H9 (cell line): ENCODE results near the gene NTSR1. TPM values are rescaled to one million over a fixed set of nuclear protein-coding genes. Genes with fewer than 3 reads are reported as not detected.

ENCODE experiments used
- DNase-seq: peaks from one replicate; pipeline ENCODE4 v3.0.0-alpha.2; 2017
- H2AFZ ChIP-seq: one replicate; pipeline ENCODE4 v1.6.1; 2013; ENCODE audit warnings: mild to moderate bottlenecking, low read length, control low read depth, moderate library complexity
- H2AK5ac ChIP-seq: 2 replicates; pipeline ENCODE4 v1.6.1; 2013; ENCODE audit warnings: low read length, control low read depth, mixed read lengths; ENCODE audit not compliant: insufficient read length
- H2BK120ac ChIP-seq: one replicate; pipeline ENCODE4 v1.6.1; 2013; ENCODE audit warnings: low read depth, mild to moderate bottlenecking, low read length, control low read depth, inconsistent platforms; ENCODE audit not compliant: poor library complexity, severe bottlenecking
- H2BK12ac ChIP-seq: 2 replicates; pipeline ENCODE4 v1.6.1; 2013; ENCODE audit warnings: low read length, control low read depth, mixed read lengths, low read depth; ENCODE audit not compliant: insufficient read length
- H2BK15ac ChIP-seq: 2 replicates; pipeline ENCODE4 v1.6.1; 2013; ENCODE audit warnings: low read depth, low read length, control low read depth
- H2BK20ac ChIP-seq: one replicate; pipeline ENCODE4 v1.6.1; 2013; ENCODE audit warnings: low read depth, mild to moderate bottlenecking, low read length, control low read depth, inconsistent platforms; ENCODE audit not compliant: poor library complexity, severe bottlenecking
- H2BK5ac ChIP-seq: 2 replicates; pipeline ENCODE4 v1.6.1; 2013; ENCODE audit warnings: low read length, control low read depth, mixed read lengths; ENCODE audit not compliant: insufficient read length
- H3K14ac ChIP-seq: 2 replicates; pipeline ENCODE4 v1.6.1; 2013; ENCODE audit warnings: low read length, control low read depth; ENCODE audit not compliant: insufficient read depth
- H3K18ac ChIP-seq: 2 replicates; pipeline ENCODE4 v1.6.1; 2013; ENCODE audit warnings: low read depth, mild to moderate bottlenecking, mixed read lengths, low read length, control low read depth; ENCODE audit not compliant: insufficient read length
- H3K23ac ChIP-seq: 2 replicates; pipeline ENCODE4 v1.6.1; 2013; ENCODE audit warnings: low read length, control low read depth, mixed read lengths, low read depth; ENCODE audit not compliant: insufficient read length
- H3K23me2 ChIP-seq: 2 replicates; pipeline ENCODE4 v1.6.1; 2013; ENCODE audit warnings: low read depth, mild to moderate bottlenecking, mixed read lengths, low read length, control low read depth; ENCODE audit not compliant: insufficient read length, poor library complexity, severe bottlenecking
- H3K27ac ChIP-seq: 2 replicates; pipeline ENCODE4 v1.5.1; 2013; ENCODE audit warnings: low read length, control low read depth, mixed read lengths, low read depth; ENCODE audit not compliant: insufficient read length
- H3K27me3 ChIP-seq: 2 replicates; pipeline ENCODE4 v1.6.1; 2013; ENCODE audit warnings: low read length, control low read depth, inconsistent platforms; ENCODE audit not compliant: insufficient read depth
- H3K4ac ChIP-seq: 2 replicates; pipeline ENCODE4 v1.6.1; 2013; ENCODE audit warnings: low read depth, mild to moderate bottlenecking, control low read depth, inconsistent platforms, low read length, moderate library complexity
- H3K4me1 ChIP-seq: 2 replicates; pipeline ENCODE4 v1.6.1; 2013; ENCODE audit warnings: low read length, control low read depth, inconsistent platforms; ENCODE audit not compliant: insufficient read depth
- H3K4me2 ChIP-seq: 2 replicates; pipeline ENCODE4 v1.6.1; 2013; ENCODE audit warnings: low read length, control low read depth, mixed read lengths; ENCODE audit not compliant: insufficient read length, insufficient read depth
- H3K56ac ChIP-seq: 2 replicates; pipeline ENCODE4 v1.6.1; 2013; ENCODE audit warnings: low read depth, mild to moderate bottlenecking, mixed read lengths, low read length, control low read depth; ENCODE audit not compliant: insufficient read length
- H3K79me1 ChIP-seq: 2 replicates; pipeline ENCODE4 v1.6.1; 2013; ENCODE audit warnings: low read depth, mild to moderate bottlenecking, moderate library complexity, low read length, control low read depth, inconsistent platforms; ENCODE audit not compliant: insufficient read depth, poor library complexity, severe bottlenecking
- H3K79me2 ChIP-seq: 2 replicates; pipeline ENCODE4 v1.6.1; 2013; ENCODE audit warnings: low read length, control low read depth, inconsistent platforms; ENCODE audit not compliant: insufficient read depth
- H3K9ac ChIP-seq: 2 replicates; pipeline ENCODE4 v1.6.1; 2013; ENCODE audit warnings: low read length, control low read depth, mixed read lengths; ENCODE audit not compliant: insufficient read length; ENCODE audit errors: extremely low read depth
- H3K9me3 ChIP-seq: one replicate; pipeline ENCODE4 v1.6.1; 2013; ENCODE audit warnings: low read depth, low read length, inconsistent platforms; ENCODE audit not compliant: control insufficient read depth
- H3T11ph ChIP-seq: one replicate; pipeline ENCODE4 v1.6.1; 2013; ENCODE audit warnings: mild to moderate bottlenecking, low read length, control low read depth, inconsistent platforms
- H4K20me1 ChIP-seq: one replicate; pipeline ENCODE4 v1.6.1; 2013; ENCODE audit not compliant: control insufficient read depth, insufficient read length, insufficient read depth
- H4K5ac ChIP-seq: 2 replicates; pipeline ENCODE4 v1.6.1; 2013; ENCODE audit warnings: low read depth, mild to moderate bottlenecking, mixed read lengths, low read length, control low read depth; ENCODE audit not compliant: insufficient read length
- H4K8ac ChIP-seq: replicated peaks from 2 replicates; pipeline ENCODE4 v1.6.1; 2013; ENCODE audit warnings: low read length, control low read depth, mixed read lengths, low read depth; ENCODE audit not compliant: insufficient read length
- H4K91ac ChIP-seq: 2 replicates; pipeline ENCODE4 v1.6.1; 2013; ENCODE audit warnings: low read depth, mild to moderate bottlenecking, moderate library complexity, mixed read lengths, low read length, control low read depth; ENCODE audit not compliant: insufficient read length
- H3K27ac Mint-ChIP-seq, 3 experiments: 2 replicates in 2 of 3; 3 replicates in 1 of 3; pipeline ENCODE4 v1.8.0; 2020 to 2021; ENCODE audit warnings: mixed read lengths in 3 of 3, mild to moderate bottlenecking in 1 of 3, moderate library complexity in 1 of 3
- H3K27me3 Mint-ChIP-seq: 2 replicates; pipeline ENCODE4 v1.8.0; 2021; ENCODE audit warnings: low read depth, mild to moderate bottlenecking, moderate library complexity, mixed read lengths
- H3K36me3 Mint-ChIP-seq, 3 experiments: 2 replicates in 2 of 3; 3 replicates in 1 of 3; pipeline ENCODE4 v1.8.0; 2020 to 2021; ENCODE audit warnings: low read depth in 3 of 3, mixed read lengths in 3 of 3; ENCODE audit not compliant: insufficient read depth in 1 of 3
- H3K4me1 Mint-ChIP-seq, 2 experiments: 2 replicates each; pipeline ENCODE4 v1.8.0; 2020; ENCODE audit warnings: mixed read lengths in 2 of 2
- H3K4me3 Mint-ChIP-seq, 2 experiments: 2 replicates in 1 of 2; 3 replicates in 1 of 2; pipeline ENCODE4 v1.8.0; 2020 to 2021; ENCODE audit warnings: mild to moderate bottlenecking in 2 of 2, mixed read lengths in 2 of 2, moderate library complexity in 1 of 2
- H3K9me3 Mint-ChIP-seq, 2 experiments: 2 replicates in 1 of 2; 3 replicates in 1 of 2; pipeline ENCODE4 v1.8.0; 2020; ENCODE audit warnings: mild to moderate bottlenecking in 2 of 2, mixed read lengths in 2 of 2, moderate library complexity in 1 of 2
- CTCF ChIP-seq: fragments of 200-600 bp; sonication (generic); conservative IDR thresholded peaks from 3 replicates; pipeline ENCODE4 v1.8.0; 2021; ENCODE audit warnings: antibody characterized with exemption, mild to moderate bottlenecking
- WGBS: extraction: QIAGEN DNeasy Blood & Tissue Kit; methylation state at CpG from one replicate; pipeline ENCODE4 v1.1.7; 2013; ENCODE audit warnings: missing lambda C conversion rate, low lambda C conversion rate, mixed read lengths; ENCODE audit not compliant: insufficient read length; ENCODE audit errors: extremely low coverage; 5-methylcytosine and 5-hydroxymethylcytosine counted together
- total RNA-seq: library from RNA; stranded (reverse); gene quantifications from 2 replicates; pipeline ENCODE4 v1.2.1, GENCODE V29; 2021

The NTSR1 gene
- total RNA-seq, 1 experiment from 2014 or later: 0.11 TPM

GRCh38 chr20:62773845-62774714 lies 65.4 kb downstream of the NTSR1 start:
- Histone ChIP-seq H3K79me2 (no peaks in the 10 kb centered on the region), H3K4me1 (peaks cover 3% of the 10 kb centered on the region; the same call in 1 of the 2 replicates), H4K20me1 (no peaks in the 10 kb centered on the region), H3K18ac (no peak overlapping the region), H3K56ac (no peak overlapping the region), H3K79me1 (no peaks in the 10 kb centered on the region), H3K23me2 (no peaks in the 10 kb centered on the region), H3K9me3 (no peaks in the 10 kb centered on the region), H2BK120ac (no peak overlapping the region), H4K91ac (no peak overlapping the region), H2BK5ac (no peak overlapping the region), H2AFZ (no peak overlapping the region), H2BK20ac (no peak overlapping the region), H2BK15ac (no peak overlapping the region), H3K14ac (no peak overlapping the region), H3K9ac (no peak overlapping the region), H4K5ac (no peak overlapping the region), H3K4ac (no peak overlapping the region), H2AK5ac (no peak overlapping the region), H4K8ac (no peak overlapping the region), H3K4me2 (no peak overlapping the region), H2BK12ac (no peak overlapping the region), H3K27ac (no peak overlapping the region), H3K27me3 (no peaks in the 10 kb centered on the region), H3K23ac (no peak overlapping the region), H3T11ph (no peak overlapping the region)
- no peak for TF ChIP-seq CTCF
- H3K27me3 Mint-ChIP-seq: peaks cover 8% of the 10 kb centered on the region
- H3K4me1 Mint-ChIP-seq: peaks cover 2 to 15% of the 10 kb centered on the region in 2 experiments; a peak in 3 of 4 replicates
- no peak overlapping the region; a peak in 1 of 5 replicates for H3K4me3 Mint-ChIP-seq
- H3K36me3 Mint-ChIP-seq: no peaks in the 10 kb centered on the region; a peak in 1 of 7 replicates
- WGBS: no CpG with 5 or more reads among the region's 29 CpGs
- no peaks in the 10 kb centered on the region; a peak in 2 of 5 replicates for H3K9me3 Mint-ChIP-seq
- peak overlapping the region in 1 of 3 experiments; percentile 79; a peak in 1 of 7 replicates for H3K27ac Mint-ChIP-seq
- no peak for DNase-seq
